ENCODE measurements around the gene EIF4A3.
"Not testable (repeated sequence)": the region's sequence is repeated elsewhere in the genome, so short reads cannot be mapped to it uniquely, and the experiment has no call there.

EIF4A3 gene

GRCh38 chr17:80099291-80100034 lies 47.5 kb downstream of the EIF4A3 start:
- no peak for DNase-seq (ENCODE audit: low spot score)

- DNase-seq (ENCODE audit: low spot score) = no peak
These were observed 48.9 kb downstream of the EIF4A3 start for GRCh38 chr17:80097844-80098691.

- no peak for DNase-seq (ENCODE audit: low spot score)
These were observed 49.8 kb downstream of the EIF4A3 start for GRCh38 chr17:80097127-80097621.

- DNase-seq (ENCODE audit: low spot score) = no peak
These were observed 50.3 kb downstream of the EIF4A3 start for GRCh38 chr17:80096561-80097021.

- no peak for DNase-seq (ENCODE audit: low spot score)
These were observed 51.0 kb downstream of the EIF4A3 start for GRCh38 chr17:80095844-80096475.

- no peak for DNase-seq (ENCODE audit: low spot score)
These were observed 51.7 kb downstream of the EIF4A3 start for GRCh38 chr17:80095038-80095843.

GRCh38 chr17:80092959-80093358 lies 54.0 kb downstream of the EIF4A3 start:
- DNase-seq (ENCODE audit: low spot score) = no peak

GRCh38 chr17:80091376-80091775 lies 55.6 kb downstream of the EIF4A3 start:
- no peak for DNase-seq (ENCODE audit: low spot score)

GRCh38 chr17:80090164-80090563 lies 56.8 kb downstream of the EIF4A3 start:
- not testable (repeated sequence) for DNase-seq (ENCODE audit: low spot score)

- DNase-seq (ENCODE audit: low spot score) = no peak
These were observed 57.2 kb downstream of the EIF4A3 start for GRCh38 chr17:80089762-80090161.

GRCh38 chr17:80087346-80088265 lies 59.3 kb downstream of the EIF4A3 start:
- no peak for DNase-seq (ENCODE audit: low spot score)

GRCh38 chr17:80086616-80087015 lies 60.3 kb downstream of the EIF4A3 start:
- no peak for DNase-seq (ENCODE audit: low spot score)

GRCh38 chr17:80086081-80086480 lies 60.8 kb downstream of the EIF4A3 start:
- no peak for DNase-seq (ENCODE audit: low spot score)

GRCh38 chr17:80084773-80085172 lies 62.2 kb downstream of the EIF4A3 start:
- DNase-seq (ENCODE audit: low spot score) = no peak

All from RKO (cell line).